HFF-Myc (cell line): Measurements from ENCODE around the gene DNAAF8.

ENCODE experiments used
- DNase-seq: peaks from one replicate; pipeline ENCODE4 v3.0.0-alpha.2; 2011; ENCODE audit warnings: low read depth; ENCODE audit errors: extremely low read depth
- H3K4me3 ChIP-seq: replicated peaks from 2 replicates; pipeline ENCODE4 v1.5.1; 2011; ENCODE audit warnings: low read depth, mild to moderate bottlenecking, control low read depth, low read length
- TF ChIP-seq, protein P1 (sequence below): IDR thresholded peaks from 2 replicates; pipeline ENCODE4 v1.5.1; 2012; ENCODE audit warnings: mild to moderate bottlenecking, low read depth, low read length, control low read depth; ENCODE audit errors: missing control alignments

Gene DNAAF8

DNA sequence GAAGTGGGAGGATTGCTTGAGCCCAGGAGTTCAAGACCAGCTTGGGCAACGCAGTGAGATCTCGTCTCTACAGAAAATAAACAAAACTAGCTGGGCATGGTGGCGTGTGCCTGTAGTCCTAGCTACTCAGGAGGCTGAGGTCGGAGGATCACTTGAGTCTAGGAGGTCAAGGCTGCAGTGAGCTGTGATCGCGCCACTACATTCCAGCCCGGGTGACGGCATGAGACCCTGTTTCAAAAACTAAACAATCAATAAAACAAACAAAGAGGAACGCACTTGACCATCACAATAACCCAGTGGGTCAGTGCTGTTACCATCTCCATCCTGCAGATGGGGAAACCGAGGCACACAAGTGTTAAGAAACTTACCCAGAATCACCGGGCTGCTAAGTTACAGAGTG lies 18.9 kb downstream of the DNAAF8 start:
- no peak for DNase-seq
- H3K4me3 ChIP-seq, result no peak overlapping the region
- TF ChIP-seq, protein P1, sequence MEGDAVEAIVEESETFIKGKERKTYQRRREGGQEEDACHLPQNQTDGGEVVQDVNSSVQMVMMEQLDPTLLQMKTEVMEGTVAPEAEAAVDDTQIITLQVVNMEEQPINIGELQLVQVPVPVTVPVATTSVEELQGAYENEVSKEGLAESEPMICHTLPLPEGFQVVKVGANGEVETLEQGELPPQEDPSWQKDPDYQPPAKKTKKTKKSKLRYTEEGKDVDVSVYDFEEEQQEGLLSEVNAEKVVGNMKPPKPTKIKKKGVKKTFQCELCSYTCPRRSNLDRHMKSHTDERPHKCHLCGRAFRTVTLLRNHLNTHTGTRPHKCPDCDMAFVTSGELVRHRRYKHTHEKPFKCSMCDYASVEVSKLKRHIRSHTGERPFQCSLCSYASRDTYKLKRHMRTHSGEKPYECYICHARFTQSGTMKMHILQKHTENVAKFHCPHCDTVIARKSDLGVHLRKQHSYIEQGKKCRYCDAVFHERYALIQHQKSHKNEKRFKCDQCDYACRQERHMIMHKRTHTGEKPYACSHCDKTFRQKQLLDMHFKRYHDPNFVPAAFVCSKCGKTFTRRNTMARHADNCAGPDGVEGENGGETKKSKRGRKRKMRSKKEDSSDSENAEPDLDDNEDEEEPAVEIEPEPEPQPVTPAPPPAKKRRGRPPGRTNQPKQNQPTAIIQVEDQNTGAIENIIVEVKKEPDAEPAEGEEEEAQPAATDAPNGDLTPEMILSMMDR, result no peak

DNA sequence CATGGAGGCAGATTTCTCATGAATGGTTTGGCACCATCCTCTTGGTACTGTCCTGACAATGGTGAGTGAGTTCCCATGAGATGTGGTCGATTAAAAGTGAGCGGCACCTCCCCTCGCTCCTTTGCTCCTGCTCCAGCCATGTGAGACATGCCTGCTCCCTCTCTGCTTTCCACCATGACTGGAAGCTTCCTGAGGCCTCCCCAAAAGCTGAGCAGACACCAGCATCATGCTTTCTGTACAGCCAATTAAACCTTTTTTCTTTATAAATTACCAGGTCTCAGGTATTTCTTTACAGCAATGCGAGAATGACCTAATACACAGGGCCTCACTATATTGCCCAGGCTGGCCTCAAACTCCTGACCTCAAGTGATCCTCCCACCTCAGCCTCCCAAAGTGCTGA lies 20.5 kb downstream of the DNAAF8 start:
- H3K4me3 ChIP-seq, result no peak overlapping the region
- no peak for DNase-seq
- TF ChIP-seq, protein P1, result no peak

DNA sequence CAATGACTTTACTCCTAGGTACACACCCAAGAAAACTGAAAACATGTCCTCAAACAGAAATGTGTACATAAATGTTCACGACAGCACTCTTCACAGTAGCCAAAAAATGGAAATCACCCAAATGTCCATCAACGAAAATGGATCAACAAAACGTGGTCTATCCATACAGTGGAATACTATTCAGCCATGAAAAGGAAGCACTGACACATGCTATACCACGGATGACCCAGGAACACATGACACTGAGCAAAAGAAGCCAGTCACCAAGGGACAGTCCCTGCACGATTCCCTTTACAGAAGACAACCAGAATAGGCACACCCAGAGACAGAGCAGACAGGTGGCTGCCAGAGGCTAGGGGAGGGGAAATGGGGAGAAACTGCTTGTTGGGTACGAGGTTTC lies 21.4 kb downstream of the DNAAF8 start:
- no peak for DNase-seq

DNA sequence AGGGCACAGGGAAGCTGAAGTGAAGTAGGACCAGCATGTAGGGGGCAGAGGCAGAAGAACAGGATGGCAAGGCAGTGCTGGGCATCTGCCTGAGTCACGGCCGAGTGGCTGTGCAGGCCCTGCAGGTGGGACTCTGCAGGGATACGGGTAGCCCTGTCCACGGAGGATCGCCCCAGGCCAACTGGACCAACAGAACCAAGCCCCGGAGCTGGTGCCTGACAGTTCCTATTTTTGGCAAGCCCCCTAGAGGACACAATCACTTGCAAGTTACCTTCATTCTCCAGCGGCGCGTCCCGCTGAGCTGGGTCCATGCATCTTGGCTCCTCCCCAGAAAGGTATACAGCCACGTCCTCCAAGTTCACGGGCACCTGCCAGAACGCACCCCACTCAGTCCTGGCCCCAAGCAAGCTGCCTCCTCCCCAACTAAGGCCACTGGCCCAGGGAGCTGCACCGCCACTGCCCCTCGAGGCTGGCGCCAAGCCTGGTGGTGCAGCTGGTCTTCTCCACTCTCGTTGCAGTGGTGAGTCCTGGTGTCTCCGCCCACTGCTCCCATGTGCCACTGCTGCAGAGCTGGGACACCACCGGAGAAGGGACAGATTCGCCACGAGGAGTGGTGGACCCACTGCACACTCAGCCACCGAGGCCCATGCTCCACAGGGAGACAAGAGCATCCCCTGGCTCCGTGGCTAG lies 26.0 kb downstream of the DNAAF8 start:
- DNase-seq, result no peak
- TF ChIP-seq, protein P1, result no peak
- H3K4me3 ChIP-seq, result no peak overlapping the region

More for the DNA sequence above, 21.4 kb downstream of the DNAAF8 start:
- H3K4me3 ChIP-seq, result no peak overlapping the region
- TF ChIP-seq, protein P1, result no peak

DNA sequence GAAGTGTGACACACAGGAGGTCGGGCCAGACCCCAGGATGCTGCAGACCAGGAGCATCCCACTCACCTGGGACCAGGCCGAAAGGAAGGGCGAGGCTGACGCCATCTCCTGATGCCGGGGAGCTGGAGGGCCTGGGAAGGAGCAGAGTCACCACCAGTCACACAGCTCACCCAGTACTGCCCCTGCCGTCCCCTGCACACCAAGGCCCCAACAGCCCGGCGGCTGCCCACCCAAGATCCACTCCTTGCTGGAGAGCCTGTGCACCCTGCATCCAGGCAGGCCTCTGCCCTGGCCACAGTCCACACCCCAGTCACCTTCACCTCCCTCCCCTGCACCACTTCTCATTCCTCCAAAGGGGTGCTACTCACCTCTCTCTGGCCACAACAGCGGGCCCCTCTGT lies 27.9 kb downstream of the DNAAF8 start:
- TF ChIP-seq, protein P1, result no peak
- no peak overlapping the region for H3K4me3 ChIP-seq
- DNase-seq, result no peak

DNA sequence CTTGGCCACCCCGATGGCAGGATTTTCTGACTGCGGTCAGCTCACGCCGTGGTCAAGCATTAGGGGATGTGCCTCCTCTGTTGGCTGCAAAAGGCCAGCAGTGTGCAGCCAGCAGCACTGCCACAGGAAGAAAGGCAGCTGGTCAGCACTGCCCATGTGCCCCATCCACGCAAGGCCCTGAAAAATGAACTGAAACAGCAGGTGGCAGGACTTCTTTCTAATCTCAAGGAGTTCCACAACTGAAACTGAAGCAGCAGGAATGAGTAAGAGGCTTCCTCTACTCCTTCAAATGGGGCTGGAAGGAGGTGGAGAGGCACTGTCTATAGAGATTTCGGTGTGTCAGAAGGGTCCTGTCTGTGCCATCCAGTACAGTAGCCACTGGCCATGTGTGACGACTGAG lies 29.5 kb downstream of the DNAAF8 start:
- no peak for DNase-seq
- TF ChIP-seq, protein P1, result no peak
- H3K4me3 ChIP-seq, result no peak overlapping the region
